ENCODE measurements around the gene MYO10. TPM values are rescaled to one million over a fixed set of nuclear protein-coding genes. Genes with fewer than 3 reads are reported as not detected.

MYO10 gene
- total RNA-seq, 1 donor from 2014 or later = 80.2 TPM

GRCh38 chr5:16644301-16644889 lies 291.7 kb downstream of the MYO10 start:
- Histone ChIP-seq H3K9ac (ENCODE audit: low read length) (no peak overlapping the region), H3K4me1 (ENCODE audit: insufficient read depth, low read length) (no peaks in the 10 kb centered on the region), H4K20me1 (ENCODE audit: insufficient read depth, low read length) (no peaks in the 10 kb centered on the region), H2AFZ (ENCODE audit: low read depth, low read length) (no peak overlapping the region), H3K9me3 (ENCODE audit: insufficient read depth, low read depth, low read length) (no peaks in the 10 kb centered on the region), H3K27me3 (ENCODE audit: insufficient read depth, low read length) (peaks cover 3% of the 10 kb centered on the region), H3K4me3 (ENCODE audit: insufficient read depth, low read depth, low read length) (no peak overlapping the region), H3K79me2 (ENCODE audit: insufficient read depth, low read length) (no peaks in the 10 kb centered on the region), H3K4me2 (ENCODE audit: low read length) (no peak overlapping the region), H3K36me3 (ENCODE audit: insufficient read depth, low read length) (no peaks in the 10 kb centered on the region), H3K27ac (ENCODE audit: low read depth, low read length) (no peak overlapping the region)
- Mint-ChIP-seq H3K27me3 (ENCODE audit: low read depth, unreplicated experiment) (peaks cover 19% of the 10 kb centered on the region), H3K36me3 (ENCODE audit: low read depth, unreplicated experiment) (no peaks in the 10 kb centered on the region), H3K9me3 (ENCODE audit: unreplicated experiment) (peaks cover 9% of the 10 kb centered on the region), H3K4me3 (ENCODE audit: unreplicated experiment) (no peak overlapping the region), H3K4me1 (ENCODE audit: low read depth, unreplicated experiment) (no peaks in the 10 kb centered on the region), H3K27ac (ENCODE audit: unreplicated experiment) (no peak overlapping the region)
- no peak for DNase-seq (ENCODE audit: low read depth)
- TF ChIP-seq EZH2 (IDR thresholded peaks at IDR 0.05; ENCODE audit: insufficient read depth, low read length) (no peak), CTCF (IDR thresholded peaks at IDR 0.05; ENCODE audit: insufficient read depth, low read depth, low read length) (no peak)
- FAIRE-seq = no peak

DNA sequence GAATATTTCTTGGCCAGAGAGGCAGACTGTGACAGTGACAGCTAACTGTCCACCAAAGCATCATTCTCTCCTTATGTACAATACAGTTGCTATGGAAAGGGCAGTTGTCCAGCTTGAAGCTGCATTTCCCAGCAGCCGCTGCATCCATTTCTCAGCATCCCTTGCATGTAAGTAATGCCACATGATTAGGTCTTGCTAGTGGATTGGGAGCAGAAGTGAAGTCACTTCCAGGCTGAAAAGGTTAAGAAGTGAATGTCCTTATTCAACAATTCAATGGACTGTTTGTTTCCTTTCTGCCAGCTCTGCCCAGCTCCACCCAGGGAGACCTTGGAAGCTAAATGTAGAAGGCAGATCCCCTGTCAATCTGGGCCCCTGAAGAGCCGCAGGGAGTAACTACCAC lies 293.2 kb downstream of the MYO10 start:
- Mint-ChIP-seq H3K27ac (ENCODE audit: unreplicated experiment) (no peak overlapping the region), H3K9me3 (ENCODE audit: unreplicated experiment) (peaks cover 9% of the 10 kb centered on the region), H3K27me3 (ENCODE audit: low read depth, unreplicated experiment) (peaks cover 21% of the 10 kb centered on the region), H3K4me1 (ENCODE audit: low read depth, unreplicated experiment) (no peaks in the 10 kb centered on the region), H3K36me3 (ENCODE audit: low read depth, unreplicated experiment) (no peaks in the 10 kb centered on the region), H3K4me3 (ENCODE audit: unreplicated experiment) (no peak overlapping the region)
- no peak overlapping the region for H3K4me2 ChIP-seq (ENCODE audit: low read length)
- no peak overlapping the region for H3K9ac ChIP-seq (ENCODE audit: low read length)
- DNase-seq (ENCODE audit: low read depth) = no peak
- no peaks in the 10 kb centered on the region for H4K20me1 ChIP-seq (ENCODE audit: insufficient read depth, low read length)
- H3K36me3 ChIP-seq (ENCODE audit: insufficient read depth, low read length) = no peaks in the 10 kb centered on the region
- H3K27ac ChIP-seq (ENCODE audit: low read depth, low read length) = no peak overlapping the region
- TF ChIP-seq EZH2 (IDR thresholded peaks at IDR 0.05; ENCODE audit: insufficient read depth, low read length) (no peak), CTCF (IDR thresholded peaks at IDR 0.05; ENCODE audit: insufficient read depth, low read depth, low read length) (no peak)
- H3K9me3 ChIP-seq (ENCODE audit: insufficient read depth, low read depth, low read length) = no peaks in the 10 kb centered on the region
- no peaks in the 10 kb centered on the region for H3K4me1 ChIP-seq (ENCODE audit: insufficient read depth, low read length)
- H3K79me2 ChIP-seq (ENCODE audit: insufficient read depth, low read length) = no peaks in the 10 kb centered on the region
- FAIRE-seq = no peak
- no peak overlapping the region for H2AFZ ChIP-seq (ENCODE audit: low read depth, low read length)
- H3K27me3 ChIP-seq (ENCODE audit: insufficient read depth, low read length) = peaks cover 3% of the 10 kb centered on the region
- no peak overlapping the region for H3K4me3 ChIP-seq (ENCODE audit: insufficient read depth, low read depth, low read length)

DNA sequence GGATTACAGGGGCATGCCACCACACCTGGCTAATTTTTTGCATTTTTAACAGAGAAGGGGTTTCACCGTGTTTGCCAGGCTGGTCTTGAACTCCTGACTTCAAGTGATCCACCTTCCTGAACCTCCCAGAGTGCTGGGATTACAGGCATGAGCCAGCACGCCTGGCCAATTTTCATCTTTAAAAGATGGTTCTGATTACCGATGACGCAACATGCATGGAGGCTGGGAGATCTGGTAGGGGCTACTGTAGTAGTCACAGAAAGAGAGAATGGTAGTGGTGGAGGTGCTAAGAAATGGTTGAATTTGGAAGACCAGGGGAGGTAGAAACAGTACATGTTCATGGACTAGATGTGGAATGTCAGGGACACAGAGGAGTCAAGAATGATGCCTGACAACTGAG lies 296.9 kb downstream of the MYO10 start:
- no peak for DNase-seq (ENCODE audit: low read depth)
- H3K36me3 Mint-ChIP-seq (ENCODE audit: low read depth, unreplicated experiment) = no peaks in the 10 kb centered on the region
- Histone ChIP-seq H3K27me3 (ENCODE audit: insufficient read depth, low read length) (peaks cover 3% of the 10 kb centered on the region), H3K36me3 (ENCODE audit: insufficient read depth, low read length) (no peaks in the 10 kb centered on the region), H3K4me2 (ENCODE audit: low read length) (no peak overlapping the region), H2AFZ (ENCODE audit: low read depth, low read length) (no peak overlapping the region), H3K9ac (ENCODE audit: low read length) (no peak overlapping the region), H4K20me1 (ENCODE audit: insufficient read depth, low read length) (no peaks in the 10 kb centered on the region), H3K27ac (ENCODE audit: low read depth, low read length) (no peak overlapping the region), H3K9me3 (ENCODE audit: insufficient read depth, low read depth, low read length) (no peaks in the 10 kb centered on the region), H3K79me2 (ENCODE audit: insufficient read depth, low read length) (no peaks in the 10 kb centered on the region), H3K4me3 (ENCODE audit: insufficient read depth, low read depth, low read length) (no peak overlapping the region), H3K4me1 (ENCODE audit: insufficient read depth, low read length) (no peaks in the 10 kb centered on the region)
- no peak overlapping the region for H3K4me3 Mint-ChIP-seq (ENCODE audit: unreplicated experiment)
- H3K4me1 Mint-ChIP-seq (ENCODE audit: low read depth, unreplicated experiment) = no peaks in the 10 kb centered on the region
- H3K9me3 Mint-ChIP-seq (ENCODE audit: unreplicated experiment) = peaks cover 20% of the 10 kb centered on the region
- peaks cover 27% of the 10 kb centered on the region for H3K27me3 Mint-ChIP-seq (ENCODE audit: low read depth, unreplicated experiment)
- no peak for TF ChIP-seq EZH2 (IDR thresholded peaks at IDR 0.05; ENCODE audit: insufficient read depth, low read length)
- TF ChIP-seq CTCF (IDR thresholded peaks at IDR 0.05; ENCODE audit: insufficient read depth, low read depth, low read length) = no peak
- FAIRE-seq = no peak
- no peak overlapping the region for H3K27ac Mint-ChIP-seq (ENCODE audit: unreplicated experiment)
